Measurements from ENCODE around the gene PRDM16. TPM values are rescaled to one million over a fixed set of nuclear protein-coding genes. Genes with fewer than 3 reads are reported as not detected.
A peak's percentile ranks its signal among the peaks of the same experiment; 100 is the strongest.

The PRDM16 gene
- polyA plus RNA-seq, 1 donor from 2014 or later, result 0.21 TPM

- Histone ChIP-seq H3K27ac (ENCODE audit: low read length) (no peak overlapping the region), H4K20me1 (ENCODE audit: insufficient read depth) (no peaks in the 10 kb centered on the region), H3K9ac (ENCODE audit: low read length) (peak overlapping the region; percentile 63), H3K9me2 (ENCODE audit: insufficient read depth, low read length) (no peaks in the 10 kb centered on the region), H3K36me3 (ENCODE audit: insufficient read depth, low read length) (no peaks in the 10 kb centered on the region), H3K4me3 (ENCODE audit: low read length) (no peak overlapping the region), H3K79me2 (replicated peaks; ENCODE audit: insufficient read depth, low read length) (peaks cover 31% of the 10 kb centered on the region), H3K4me2 (ENCODE audit: low read length) (no peak overlapping the region), H3F3A (ENCODE audit: insufficient read depth, low read length, poor library complexity, severe bottlenecking) (no peaks in the 10 kb centered on the region), H3K27me3 (ENCODE audit: insufficient read depth, low read depth, low read length) (no peaks in the 10 kb centered on the region), H2AFZ (ENCODE audit: low read depth, low read length) (no peak overlapping the region), H3K9me3 (ENCODE audit: low read length) (no peaks in the 10 kb centered on the region)
- no peak for TF ChIP-seq REST (IDR thresholded peaks at IDR 0.05; ENCODE audit: borderline replicate concordance)
- no peak for TF ChIP-seq POLR2AphosphoS5 (IDR thresholded peaks at IDR 0.05)
- no peak for TF ChIP-seq EZH2 (IDR thresholded peaks at IDR 0.05; ENCODE audit: borderline replicate concordance, insufficient read depth, low read length, poor library complexity, severe bottlenecking)
- TF ChIP-seq TAF1 (IDR thresholded peaks at IDR 0.05; ENCODE audit: low read depth), result no peak
- no peak for TF ChIP-seq SMC3 (conservative IDR thresholded peaks at IDR 0.05; ENCODE audit: poor library complexity)
- TF ChIP-seq CTCF (IDR thresholded peaks at IDR 0.05; ENCODE audit: poor library complexity, severe bottlenecking), result no peak
- no peak for TF ChIP-seq MXI1 (conservative IDR thresholded peaks at IDR 0.05; ENCODE audit: poor library complexity, severe bottlenecking)
- no peak for TF ChIP-seq EP300 (conservative IDR thresholded peaks at IDR 0.05; ENCODE audit: poor library complexity, severe bottlenecking)
- no peak for TF ChIP-seq RAD21 (conservative IDR thresholded peaks at IDR 0.05)
These were observed 44.2 kb downstream of the PRDM16 start for GRCh38 chr1:3113047-3113740.

GRCh38 chr1:3113741-3114056, 44.7 kb downstream of the PRDM16 start:
- Histone ChIP-seq H3K79me2 (replicated peaks; ENCODE audit: insufficient read depth, low read length) (peaks cover 28% of the 10 kb centered on the region), H4K20me1 (ENCODE audit: insufficient read depth) (no peaks in the 10 kb centered on the region), H3K27ac (ENCODE audit: low read length) (no peak overlapping the region), H3K4me3 (ENCODE audit: low read length) (no peak overlapping the region), H3F3A (ENCODE audit: insufficient read depth, low read length, poor library complexity, severe bottlenecking) (no peaks in the 10 kb centered on the region), H3K36me3 (ENCODE audit: insufficient read depth, low read length) (no peaks in the 10 kb centered on the region), H3K27me3 (ENCODE audit: insufficient read depth, low read depth, low read length) (no peaks in the 10 kb centered on the region), H3K9ac (ENCODE audit: low read length) (no peak overlapping the region), H2AFZ (ENCODE audit: low read depth, low read length) (no peak overlapping the region), H3K4me2 (ENCODE audit: low read length) (no peak overlapping the region), H3K9me3 (ENCODE audit: low read length) (no peaks in the 10 kb centered on the region), H3K9me2 (ENCODE audit: insufficient read depth, low read length) (no peaks in the 10 kb centered on the region)
- TF ChIP-seq MXI1 (conservative IDR thresholded peaks at IDR 0.05; ENCODE audit: poor library complexity, severe bottlenecking) (no peak), EZH2 (IDR thresholded peaks at IDR 0.05; ENCODE audit: borderline replicate concordance, insufficient read depth, low read length, poor library complexity, severe bottlenecking) (no peak), EP300 (conservative IDR thresholded peaks at IDR 0.05; ENCODE audit: poor library complexity, severe bottlenecking) (no peak), POLR2AphosphoS5 (IDR thresholded peaks at IDR 0.05) (no peak), CTCF (IDR thresholded peaks at IDR 0.05; ENCODE audit: poor library complexity, severe bottlenecking) (no peak), TAF1 (IDR thresholded peaks at IDR 0.05; ENCODE audit: low read depth) (no peak), REST (IDR thresholded peaks at IDR 0.05; ENCODE audit: borderline replicate concordance) (no peak), SMC3 (conservative IDR thresholded peaks at IDR 0.05; ENCODE audit: poor library complexity) (no peak), RAD21 (conservative IDR thresholded peaks at IDR 0.05) (no peak)

Measured in neural cell (in vitro differentiated cells).